H1 (cell line): ENCODE data around the gene GRIP1. TPM values are rescaled to one million over a fixed set of nuclear protein-coding genes. Genes with fewer than 3 reads are reported as not detected.

ENCODE experiments used
- CTCF ChIA-PET: fragments of 300-600 bp; sonication (Branson Sonifier 250); formaldehyde crosslinking; loops from one replicate; lab custom pipeline; 2021; ENCODE audit not compliant: partially characterized antibody; lab: Charles Lee
- POLR2A ChIA-PET: fragments of 300-600 bp; sonication (Branson Sonifier 250); formaldehyde crosslinking; loops from one replicate; lab custom pipeline; 2021; ENCODE audit warnings: inconsistent platforms; ENCODE audit not compliant: partially characterized antibody; lab: Charles Lee
- DNase-seq, 2 experiments: peaks; one replicate each; pipeline versions ENCODE4 v3.0.0 to v3.0.0-alpha.2; 2010 to 2022; ENCODE audit warnings: low spot score in 2 of 2, low read depth in 1 of 2, mixed read lengths in 1 of 2
- FAIRE-seq: peaks from 2 replicates; lab custom pipeline; 2011; peaks lifted over from hg19 to GRCh38; lab: Jason Lieb, UNC
- H2AFZ ChIP-seq: 2 replicates; pipeline ENCODE4 v1.8.1; 2012; ENCODE audit warnings: low read length, inconsistent platforms
- H2AK5ac ChIP-seq: 2 replicates; pipeline ENCODE4 v1.6.1; 2013; ENCODE audit warnings: low read depth, low read length
- H2BK120ac ChIP-seq: replicated peaks from 2 replicates; pipeline ENCODE3; 2013; ENCODE audit warnings: low read depth, low read length, inconsistent platforms
- H2BK12ac ChIP-seq: 2 replicates; pipeline ENCODE4 v1.6.1; 2013; ENCODE audit warnings: low read depth, low read length
- H2BK15ac ChIP-seq: 2 replicates; pipeline ENCODE4 v1.6.1; 2013; ENCODE audit warnings: low read length
- H2BK20ac ChIP-seq: 2 replicates; pipeline ENCODE4 v1.6.1; 2013; ENCODE audit warnings: low read length
- H2BK5ac ChIP-seq: 2 replicates; pipeline ENCODE4 v1.6.1; 2013; ENCODE audit warnings: low read depth, low read length
- H3K14ac ChIP-seq: 2 replicates; pipeline ENCODE4 v1.6.1; 2013; ENCODE audit warnings: inconsistent platforms; ENCODE audit not compliant: insufficient read length
- H3K18ac ChIP-seq: 2 replicates; pipeline ENCODE4 v1.6.1; 2013; ENCODE audit warnings: low read length; ENCODE audit errors: extremely low read depth
- H3K23ac ChIP-seq: 2 replicates; pipeline ENCODE4 v1.6.1; 2013; ENCODE audit warnings: inconsistent platforms; ENCODE audit not compliant: insufficient read length
- H3K23me2 ChIP-seq: 2 replicates; pipeline ENCODE4 v1.6.1; 2013; ENCODE audit warnings: low read depth, low read length
- H3K27ac ChIP-seq: 2 replicates; pipeline ENCODE4 v1.6.1; 2011; ENCODE audit warnings: low read depth, low read length, inconsistent platforms
- H3K27me3 ChIP-seq, 4 experiments: replicated peaks in 1 of 4; 1 replicate in 1 of 4; 2 replicates in 3 of 4; pipeline versions ENCODE4 v1.6.1 to v1.8.1; 2011 to 2013; ENCODE audit warnings: low read length in 3 of 4, mild to moderate bottlenecking in 3 of 4, inconsistent platforms in 2 of 4, mixed read lengths in 2 of 4, moderate library complexity in 1 of 4; ENCODE audit not compliant: control insufficient read depth in 3 of 4, insufficient read depth in 3 of 4; ENCODE audit errors: extremely low read depth in 1 of 4
- H3K36me3 ChIP-seq, 4 experiments: 2 replicates each; pipeline versions ENCODE4 v1.6.1 to v1.8.1; 2011 to 2013; ENCODE audit warnings: mild to moderate bottlenecking in 4 of 4, low read length in 3 of 4, moderate library complexity in 2 of 4, control low read depth in 1 of 4, inconsistent platforms in 1 of 4; ENCODE audit not compliant: insufficient read depth in 4 of 4, control insufficient read depth in 2 of 4
- H3K4ac ChIP-seq: replicated peaks from 2 replicates; pipeline ENCODE3; 2013; ENCODE audit warnings: low read length, low read depth, mixed read lengths, inconsistent platforms; ENCODE audit not compliant: insufficient read length
- H3K4me1 ChIP-seq, 4 experiments: replicated peaks in 1 of 4; 1 replicate in 1 of 4; 2 replicates in 3 of 4; pipeline versions ENCODE4 v1.6.1 to v1.8.1; 2011 to 2013; ENCODE audit warnings: low read length in 3 of 4, inconsistent platforms in 2 of 4, mixed read lengths in 1 of 4; ENCODE audit not compliant: insufficient read depth in 4 of 4, control insufficient read depth in 3 of 4
- H3K4me2 ChIP-seq, 2 experiments: 2 replicates each; pipeline versions ENCODE4 v1.6.1 to v1.8.1; 2011 to 2013; ENCODE audit warnings: low read depth in 2 of 2, low read length in 2 of 2, control low read depth in 1 of 2, inconsistent platforms in 1 of 2, mild to moderate bottlenecking in 1 of 2; ENCODE audit not compliant: insufficient read depth in 1 of 2
- H3K4me3 ChIP-seq, 4 experiments: fragments of 200-600, 300-600 bp in 1 of 4; sonication (generic), shearing (Covaris generic), sonication (Bioruptor Twin) in 1 of 4; 2 replicates each; pipeline versions ENCODE4 v1.5.1 to v1.8.1; 2011 to 2016; ENCODE audit warnings: low read length in 4 of 4, low read depth in 3 of 4, control low read depth in 2 of 4, inconsistent platforms in 2 of 4, mild to moderate bottlenecking in 2 of 4, mixed read lengths in 1 of 4, moderate library complexity in 1 of 4; ENCODE audit not compliant: insufficient read depth in 2 of 4; ENCODE audit errors: extremely low read depth in 1 of 4
- H3K56ac ChIP-seq: replicated peaks from 2 replicates; pipeline ENCODE3; 2013; ENCODE audit warnings: low read depth, mild to moderate bottlenecking, mixed read lengths, low read length, inconsistent platforms; ENCODE audit not compliant: insufficient read length
- H3K79me1 ChIP-seq: 2 replicates; pipeline ENCODE4 v1.6.1; 2013; ENCODE audit warnings: low read depth, low read length, control low read depth
- H3K79me2 ChIP-seq, 2 experiments: 2 replicates each; pipeline versions ENCODE4 v1.6.1 to v1.8.1; 2012 to 2013; ENCODE audit warnings: low read length in 2 of 2, mild to moderate bottlenecking in 2 of 2, inconsistent platforms in 1 of 2; ENCODE audit not compliant: insufficient read depth in 2 of 2, control insufficient read depth in 1 of 2
- H3K9ac ChIP-seq, 4 experiments: replicated peaks in 1 of 4; 1 replicate in 1 of 4; 2 replicates in 3 of 4; pipeline versions ENCODE4 v1.6.1 to v1.8.1; 2011 to 2013; ENCODE audit warnings: low read depth in 3 of 4, low read length in 3 of 4, control low read depth in 2 of 4, mild to moderate bottlenecking in 2 of 4, moderate library complexity in 2 of 4, inconsistent platforms in 1 of 4; ENCODE audit errors: extremely low read depth in 1 of 4
- H3K9me3 ChIP-seq, 2 experiments: 2 replicates each; pipeline versions ENCODE4 v1.6.1 to v1.8.1; 2012 to 2013; ENCODE audit warnings: mild to moderate bottlenecking in 2 of 2, moderate library complexity in 2 of 2, control low read depth in 1 of 2, inconsistent platforms in 1 of 2, low read depth in 1 of 2, low read length in 1 of 2, mixed read lengths in 1 of 2; ENCODE audit not compliant: insufficient read depth in 2 of 2
- H4K20me1 ChIP-seq, 2 experiments: replicated peaks in 1 of 2; 2 replicates each; pipeline versions ENCODE3 to v1.8.1; 2011 to 2013; ENCODE audit warnings: inconsistent platforms in 2 of 2, low read length in 2 of 2, mild to moderate bottlenecking in 1 of 2; ENCODE audit not compliant: insufficient read depth in 2 of 2, control insufficient read depth in 1 of 2
- H4K5ac ChIP-seq: 2 replicates; pipeline ENCODE4 v1.6.1; 2013; ENCODE audit warnings: low read length, low read depth, mixed read lengths, inconsistent platforms; ENCODE audit not compliant: insufficient read length
- H4K8ac ChIP-seq: 2 replicates; pipeline ENCODE4 v1.8.0; 2013; ENCODE audit warnings: mild to moderate bottlenecking, moderate library complexity, low read length, inconsistent platforms; ENCODE audit not compliant: insufficient read depth; ENCODE audit errors: extremely low read depth
- H4K91ac ChIP-seq: replicated peaks from 2 replicates; pipeline ENCODE3; 2013; ENCODE audit warnings: low read length, mixed read lengths, inconsistent platforms; ENCODE audit not compliant: insufficient read length
- BCL11A ChIP-seq, 2 experiments: IDR thresholded peaks; one replicate each; pipeline ENCODE4 v1.6.1; 2011; ENCODE audit warnings: low read depth in 2 of 2, low read length in 2 of 2, mild to moderate bottlenecking in 2 of 2
- CBX8 ChIP-seq: fragments of 300-800, 300-1000 bp; sonication (generic); IDR thresholded peaks from 2 replicates; pipeline ENCODE4 v1.7.1; 2016; ENCODE audit warnings: low read depth, low read length, borderline replicate concordance
- EZH2 ChIP-seq: fragments of 200-600 bp; sonication (generic); IDR thresholded peaks from 2 replicates; pipeline ENCODE4 v1.7.1; 2012; ENCODE audit warnings: low read depth, mild to moderate bottlenecking, moderate library complexity, low read length, inconsistent platforms; ENCODE audit not compliant: severe bottlenecking
- FOSL1 ChIP-seq: IDR thresholded peaks from 2 replicates; pipeline ENCODE4 v1.6.1; 2011; ENCODE audit warnings: mild to moderate bottlenecking, low read depth, low read length, moderate library complexity; ENCODE audit not compliant: insufficient read depth
- HDAC6 ChIP-seq: IDR thresholded peaks from one replicate; pipeline ENCODE4 v1.7.1; 2012; ENCODE audit warnings: low read depth, mild to moderate bottlenecking, inconsistent platforms, low read length, moderate library complexity
- JUN ChIP-seq: IDR thresholded peaks from 2 replicates; pipeline ENCODE4 v1.6.1; 2011; ENCODE audit warnings: low read depth, mild to moderate bottlenecking, improper control_type of control experiment, low read length
- KDM1A ChIP-seq: fragments of 200-600, 300-600 bp; sonication (generic); IDR thresholded peaks from 2 replicates; pipeline ENCODE4 v1.7.1; 2016; ENCODE audit warnings: mild to moderate bottlenecking, low read length, borderline replicate concordance
- NRF1 ChIP-seq: IDR thresholded peaks from 2 replicates; pipeline ENCODE4 v1.6.1; 2011; ENCODE audit warnings: mild to moderate bottlenecking, low read depth, low read length, improper control_type of control experiment
- RFX5 ChIP-seq: IDR thresholded peaks from 2 replicates; pipeline ENCODE4 v1.6.1; 2011; ENCODE audit warnings: low read depth, low read length, improper control_type of control experiment, borderline replicate concordance
- SRF ChIP-seq: IDR thresholded peaks from 2 replicates; pipeline ENCODE4 v1.6.1; 2011; ENCODE audit warnings: mild to moderate bottlenecking, low read depth, low read length, moderate library complexity
- TEAD4 ChIP-seq: IDR thresholded peaks from 2 replicates; pipeline ENCODE4 v1.6.1; 2012; ENCODE audit warnings: low read depth, low read length, inconsistent platforms, mixed read lengths
- ZNF274 ChIP-seq: IDR thresholded peaks from 2 replicates; pipeline ENCODE4 v1.7.0; 2012; ENCODE audit warnings: low read length, borderline replicate concordance; ENCODE audit errors: extremely low read depth
- whole genome bisulfite sequencing, 2 experiments: shearing (Covaris generic) in 1 of 2; methylation state at CpG; one replicate each; pipeline versions ENCODE4 v1.1.6 to v1.1.7; 2013 to 2015; ENCODE audit warnings: low lambda C conversion rate in 2 of 2, mixed read lengths in 2 of 2, inconsistent platforms in 1 of 2, low coverage in 1 of 2, missing lambda C conversion rate in 1 of 2; ENCODE audit not compliant: insufficient replicate concordance in 2 of 2, insufficient coverage in 1 of 2, insufficient read length in 1 of 2; ENCODE audit errors: extremely low coverage in 1 of 2, missing lambda C conversion rate in 1 of 2; 5-methylcytosine and 5-hydroxymethylcytosine counted together
- polyA plus RNA-seq, 7 experiments: library from polyadenylated mRNA; depleted of rRNA in 3 of 7; stranded (reverse) in 5 of 7; unstranded in 2 of 7; fragments of >200 nt in 5 of 7; fragments of 200-250 nt in 2 of 7; gene quantifications; 1 replicate in 5 of 7; 2 replicates in 1 of 7; 4 replicates in 1 of 7; pipeline versions ENCODE4 v1.2.1 to v1.2.3, GENCODE V29; 2011 to 2013; ENCODE audit warnings: missing spikeins in 2 of 7, mixed read lengths in 2 of 7
- total RNA-seq: library from RNA; stranded (reverse); fragmentation: NEBNext Ultra II Directional; extraction: Animal tissue kit (Norgen Biotek cat#: 25700); gene quantifications from 2 replicates; pipeline ENCODE4 v1.2.1, GENCODE V29; 2021

Gene GRIP1
- total and polyA plus RNA-seq, 2 of the 8 experiments (the other 6 are each of a cell fraction or from before 2014, with no cell fraction given): 4.5 to 27.3 TPM

DNA sequence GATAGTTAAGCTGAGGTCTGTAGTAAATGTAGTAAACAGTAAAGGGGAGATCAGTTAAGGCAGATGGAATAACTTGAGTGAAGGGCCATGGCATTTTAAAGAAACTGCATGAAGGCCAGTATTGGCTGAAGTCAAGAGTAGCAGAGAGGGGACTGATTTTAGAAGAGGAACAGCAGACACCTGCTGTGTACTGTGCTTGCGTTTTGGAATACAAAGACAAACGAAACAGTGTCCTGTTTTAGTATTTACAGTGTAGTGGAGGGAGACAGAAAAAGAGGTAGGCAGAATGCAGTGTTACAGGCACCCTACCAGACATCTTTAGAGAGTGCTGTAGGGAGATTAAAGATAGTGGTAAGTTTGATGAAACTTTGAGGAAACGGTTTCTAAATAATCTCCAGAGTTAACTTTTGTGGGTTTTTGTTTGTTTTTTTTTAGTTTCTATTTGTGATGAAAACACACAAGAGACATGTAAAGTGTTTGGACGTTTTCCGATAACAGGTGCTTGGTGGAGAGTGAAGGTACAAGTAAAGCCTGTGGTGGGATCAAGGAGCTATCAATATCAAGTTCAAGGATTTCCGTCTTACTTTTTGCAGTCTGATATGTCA, 374.5 kb downstream of the GRIP1 start:
- ChIA-PET CTCF (interaction anchor here (0.7 to 1.2 kb wide), 2 partner anchors 21 to 25 kb away, joined by 3 read pairs; no protein-coding TSS in a partner anchor), POLR2A (no interaction called here)
- Histone ChIP-seq H2AFZ (no peak overlapping the region), H3K23ac (no peak overlapping the region), H3K56ac (no peak overlapping the region), H3K4me3 (no peak overlapping the region), H3K27me3 (no peaks in the 10 kb centered on the region), H2BK5ac (0 out of 2 replicates have a peak overlapping the region, but pooled peaks have one; percentile 22), H3K9me3 (no peaks in the 10 kb centered on the region), H3K18ac (no peak overlapping the region), H3K79me1 (no peaks in the 10 kb centered on the region), H3K4me2 (peak overlapping the region in 1 of 2 experiments; percentile 69; a peak in 1 of 4 replicates), H3K36me3 (peaks cover 0 to 17% (median 4%) of the 10 kb centered on the region in 4 experiments; a peak in 3 of 8 replicates), H4K8ac (no peak overlapping the region), H3K23me2 (peaks cover 1% of the 10 kb centered on the region; the same call in 1 of the 2 replicates), H4K20me1 (no peaks in the 10 kb centered on the region), H2BK15ac (no peak overlapping the region), H2BK20ac (no peak overlapping the region), H4K91ac (no peak overlapping the region), H3K9ac (no peak overlapping the region), H4K5ac (no peak overlapping the region), H2BK120ac (no peak overlapping the region), H2AK5ac (no peak overlapping the region), H2BK12ac (no peak overlapping the region), H3K14ac (no peak overlapping the region), H3K79me2 (peaks cover 0 to 3% of the 10 kb centered on the region in 2 experiments; a peak in 1 of 4 replicates), H3K4ac (no peak overlapping the region), H3K4me1 (peaks cover 0 to 9% (median 0%) of the 10 kb centered on the region in 4 experiments; a peak in 3 of 7 replicates), H3K27ac (no peak overlapping the region)
- DNase-seq: no peak
- no peak for TF ChIP-seq TEAD4
- TF ChIP-seq FOSL1: no peak
- no peak for TF ChIP-seq BCL11A (IDR thresholded peaks at IDR 0.05; ENCODE audit: low read depth in 2 of 2, low read length in 2 of 2)
- TF ChIP-seq NRF1: no peak
- no peak for TF ChIP-seq CBX8
- no peak for TF ChIP-seq JUN
- TF ChIP-seq SRF: no peak
- no peak for TF ChIP-seq KDM1A
- TF ChIP-seq HDAC6: no peak
- TF ChIP-seq RFX5: no peak
- TF ChIP-seq ZNF274: no peak
- no peak for TF ChIP-seq EZH2
- 82% methylated on average over 6 of the region's 6 CpGs; no CpG with 5 or more reads in 1 of the 2 experiments for WGBS, 2 experiments
- FAIRE-seq: no peak
